Measurements from ENCODE around the gene BCOR.

Gene BCOR

GRCh38 chrX:40062525-40063155 lies 35.1 kb downstream of the BCOR start:
- H3K27me3 Mint-ChIP-seq (ENCODE audit: low read depth), result no peaks in the 10 kb centered on the region
- peaks cover 31% of the 10 kb centered on the region for H3K4me1 Mint-ChIP-seq
- peak overlapping the region in 2 of 3 experiments; percentile 33 to 57 for H3K27ac Mint-ChIP-seq
- H3K36me3 Mint-ChIP-seq (ENCODE audit: low read depth), result peaks cover 77% of the 10 kb centered on the region
- peak overlapping the region in 2 of 3 experiments; percentile 7 to 35 for H3K4me3 Mint-ChIP-seq
- no peaks in the 10 kb centered on the region for H3K9me3 Mint-ChIP-seq
- TF ChIP-seq, protein P1, sequence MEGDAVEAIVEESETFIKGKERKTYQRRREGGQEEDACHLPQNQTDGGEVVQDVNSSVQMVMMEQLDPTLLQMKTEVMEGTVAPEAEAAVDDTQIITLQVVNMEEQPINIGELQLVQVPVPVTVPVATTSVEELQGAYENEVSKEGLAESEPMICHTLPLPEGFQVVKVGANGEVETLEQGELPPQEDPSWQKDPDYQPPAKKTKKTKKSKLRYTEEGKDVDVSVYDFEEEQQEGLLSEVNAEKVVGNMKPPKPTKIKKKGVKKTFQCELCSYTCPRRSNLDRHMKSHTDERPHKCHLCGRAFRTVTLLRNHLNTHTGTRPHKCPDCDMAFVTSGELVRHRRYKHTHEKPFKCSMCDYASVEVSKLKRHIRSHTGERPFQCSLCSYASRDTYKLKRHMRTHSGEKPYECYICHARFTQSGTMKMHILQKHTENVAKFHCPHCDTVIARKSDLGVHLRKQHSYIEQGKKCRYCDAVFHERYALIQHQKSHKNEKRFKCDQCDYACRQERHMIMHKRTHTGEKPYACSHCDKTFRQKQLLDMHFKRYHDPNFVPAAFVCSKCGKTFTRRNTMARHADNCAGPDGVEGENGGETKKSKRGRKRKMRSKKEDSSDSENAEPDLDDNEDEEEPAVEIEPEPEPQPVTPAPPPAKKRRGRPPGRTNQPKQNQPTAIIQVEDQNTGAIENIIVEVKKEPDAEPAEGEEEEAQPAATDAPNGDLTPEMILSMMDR (IDR thresholded peaks at IDR 0.05; ENCODE audit: unreplicated experiment in 3 of 3), result no peak

GRCh38 chrX:40061871-40062524 lies 35.8 kb downstream of the BCOR start:
- Mint-ChIP-seq H3K4me1 (peaks cover 31% of the 10 kb centered on the region), H3K9me3 (peaks cover 1% of the 10 kb centered on the region), H3K36me3 (ENCODE audit: low read depth) (peaks cover 77% of the 10 kb centered on the region), H3K4me3 (no peak overlapping the region), H3K27me3 (ENCODE audit: low read depth) (no peaks in the 10 kb centered on the region), H3K27ac (peak overlapping the region in 1 of 3 experiments; percentile 57)
- TF ChIP-seq, protein P1 (IDR thresholded peaks at IDR 0.05; ENCODE audit: unreplicated experiment in 3 of 3), result no peak

- no peak overlapping the region for H3K27ac Mint-ChIP-seq
Observed at GRCh38 chrX:40061005-40061404, 36.8 kb downstream of the BCOR start.

GRCh38 chrX:40060356-40060845 lies 37.4 kb downstream of the BCOR start:
- no peak overlapping the region for H3K27ac Mint-ChIP-seq
- peaks cover 76% of the 10 kb centered on the region for H3K36me3 Mint-ChIP-seq (ENCODE audit: low read depth)
- H3K4me1 Mint-ChIP-seq, result peaks cover 25% of the 10 kb centered on the region
- H3K4me3 Mint-ChIP-seq, result no peak overlapping the region
- H3K27me3 Mint-ChIP-seq (ENCODE audit: low read depth), result no peaks in the 10 kb centered on the region
- H3K9me3 Mint-ChIP-seq, result peaks cover 3% of the 10 kb centered on the region
- TF ChIP-seq, protein P1 (IDR thresholded peaks at IDR 0.05; ENCODE audit: unreplicated experiment in 3 of 3), result no peak

More at GRCh38 chrX:40061005-40061404, 36.8 kb downstream of the BCOR start:
- H3K27me3 Mint-ChIP-seq (ENCODE audit: low read depth), result no peaks in the 10 kb centered on the region
- TF ChIP-seq, protein P1 (IDR thresholded peaks at IDR 0.05; ENCODE audit: unreplicated experiment in 3 of 3), result no peak
- H3K9me3 Mint-ChIP-seq, result peaks cover 3% of the 10 kb centered on the region
- H3K4me3 Mint-ChIP-seq, result no peak overlapping the region
- H3K36me3 Mint-ChIP-seq (ENCODE audit: low read depth), result peaks cover 76% of the 10 kb centered on the region
- H3K4me1 Mint-ChIP-seq, result peaks cover 31% of the 10 kb centered on the region

GRCh38 chrX:40058719-40059118 lies 39.0 kb downstream of the BCOR start:
- peaks cover 8% of the 10 kb centered on the region for H3K9me3 Mint-ChIP-seq
- TF ChIP-seq, protein P1 (IDR thresholded peaks at IDR 0.05; ENCODE audit: unreplicated experiment in 3 of 3), result no peak
- peaks cover 17% of the 10 kb centered on the region for H3K4me1 Mint-ChIP-seq
- peaks cover 79% of the 10 kb centered on the region for H3K36me3 Mint-ChIP-seq (ENCODE audit: low read depth)
- H3K4me3 Mint-ChIP-seq, result no peak overlapping the region
- no peaks in the 10 kb centered on the region for H3K27me3 Mint-ChIP-seq (ENCODE audit: low read depth)
- no peak overlapping the region for H3K27ac Mint-ChIP-seq

Data from nephron (organoid).